ENCODE measurements around the gene CCDC141. TPM values are rescaled to one million over a fixed set of nuclear protein-coding genes. Genes with fewer than 3 reads are reported as not detected.

Gene CCDC141
- polyA plus RNA-seq, 2 of the 4 experiments (the other 2 are of a cell fraction), result not detected

GRCh38 chr2:178811901-178812300 is 238.0 kb downstream of the CCDC141 start:
- CTCF ChIA-PET, result interaction anchor here (0.8 to 1.0 kb wide), 3 partner anchors 10 to 43 kb away, joined by 3 read pairs; no protein-coding TSS in a partner anchor

DNA sequence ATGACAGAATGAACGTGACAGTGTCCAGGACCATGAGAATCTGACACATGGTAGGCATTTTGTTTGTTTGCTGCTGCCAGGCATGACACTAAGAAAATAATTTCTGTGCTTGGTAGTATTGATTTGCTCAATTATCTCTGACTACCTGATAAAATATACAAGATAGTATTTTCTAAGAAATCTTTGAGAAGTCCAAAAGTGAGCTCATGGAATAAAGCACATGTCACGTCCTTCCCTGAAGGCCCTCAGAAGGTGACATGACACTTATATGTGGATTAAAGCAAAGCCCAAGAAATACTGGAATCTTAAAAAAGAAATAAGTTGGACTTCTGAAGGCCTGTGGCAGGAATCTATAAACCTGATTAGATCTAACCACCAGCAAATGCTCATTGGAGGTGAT is 238.9 kb downstream of the CCDC141 start:
- ATAC-seq, result no peak
- CTCF ChIA-PET, result no interaction called here

More at GRCh38 chr2:178811901-178812300, 238.0 kb downstream of the CCDC141 start:
- TF ChIP-seq E2F6 (IDR thresholded peaks at IDR 0.05; ENCODE audit: borderline replicate concordance, low read depth), result no peak
- no peak for TF ChIP-seq ELK1 (IDR thresholded peaks at IDR 0.05; ENCODE audit: low read depth, low read length)
- no peak for TF ChIP-seq CBX2 (IDR thresholded peaks at IDR 0.05; ENCODE audit: borderline replicate concordance, low read depth)
- TF ChIP-seq REST (IDR thresholded peaks at IDR 0.05), result no peak
- no peak for TF ChIP-seq CHD2 (IDR thresholded peaks at IDR 0.05; ENCODE audit: low read length, partially characterized antibody)
- no peak for TF ChIP-seq CEBPB (IDR thresholded peaks at IDR 0.05)
- TF ChIP-seq, protein P1, sequence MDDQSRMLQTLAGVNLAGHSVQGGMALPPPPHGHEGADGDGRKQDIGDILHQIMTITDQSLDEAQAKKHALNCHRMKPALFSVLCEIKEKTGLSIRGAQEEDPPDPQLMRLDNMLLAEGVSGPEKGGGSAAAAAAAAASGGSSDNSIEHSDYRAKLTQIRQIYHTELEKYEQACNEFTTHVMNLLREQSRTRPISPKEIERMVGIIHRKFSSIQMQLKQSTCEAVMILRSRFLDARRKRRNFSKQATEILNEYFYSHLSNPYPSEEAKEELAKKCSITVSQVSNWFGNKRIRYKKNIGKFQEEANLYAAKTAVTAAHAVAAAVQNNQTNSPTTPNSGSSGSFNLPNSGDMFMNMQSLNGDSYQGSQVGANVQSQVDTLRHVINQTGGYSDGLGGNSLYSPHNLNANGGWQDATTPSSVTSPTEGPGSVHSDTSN (IDR thresholded peaks at IDR 0.05), result no peak
- WGBS (ENCODE audit: missing lambda C conversion rate), result 3% methylated on average over 2 of the region's 2 CpGs
- DNase-seq (ENCODE audit: low read depth in 1 of 2, low spot score in 1 of 2), result no peak
- no peak for ATAC-seq
- Histone ChIP-seq H3K4me2 (no peak overlapping the region), H3K9me3 (no peaks in the 10 kb centered on the region), H3K4me3 (no peak overlapping the region), H3K27ac (no peak overlapping the region), H3K4me1 (no peaks in the 10 kb centered on the region)
- POLR2A ChIA-PET, result no interaction called here
- FAIRE-seq, result no peak

More for the DNA sequence above, 238.9 kb downstream of the CCDC141 start:
- no peak overlapping the region for H3K27ac ChIP-seq
- H3K9me3 ChIP-seq, result no peaks in the 10 kb centered on the region
- FAIRE-seq (no peak), DNase-seq (ENCODE audit: low read depth in 1 of 2, low spot score in 1 of 2) (no peak)
- no peaks in the 10 kb centered on the region for H3K4me1 ChIP-seq
- TF ChIP-seq REST (IDR thresholded peaks at IDR 0.05) (no peak), E2F6 (IDR thresholded peaks at IDR 0.05; ENCODE audit: borderline replicate concordance, low read depth) (no peak), MAZ (IDR thresholded peaks at IDR 0.05; ENCODE audit: borderline replicate concordance, low read depth, low read length) (no peak), MYC (IDR thresholded peaks at IDR 0.05; ENCODE audit: borderline replicate concordance, low read length) (no peak), RCOR1 (IDR thresholded peaks at IDR 0.05; ENCODE audit: low read depth, low read length) (no peak), FOXS1 (CRISPR knock-in tag; IDR thresholded peaks at IDR 0.05) (no peak), KDM5A (IDR thresholded peaks at IDR 0.05) (no peak), HOXB13 (CRISPR knock-in tag; IDR thresholded peaks at IDR 0.05; ENCODE audit: low read depth) (no peak)
- H3K4me3 ChIP-seq, result no peak overlapping the region
- POLR2A ChIA-PET, result no interaction called here
- WGBS (ENCODE audit: missing lambda C conversion rate), result 40% methylated on average over 2 of the region's 2 CpGs
- H3K4me2 ChIP-seq, result no peak overlapping the region

Measured in A549 (cell line).